ENCODE data around the gene MAPT.

Gene MAPT

DNA sequence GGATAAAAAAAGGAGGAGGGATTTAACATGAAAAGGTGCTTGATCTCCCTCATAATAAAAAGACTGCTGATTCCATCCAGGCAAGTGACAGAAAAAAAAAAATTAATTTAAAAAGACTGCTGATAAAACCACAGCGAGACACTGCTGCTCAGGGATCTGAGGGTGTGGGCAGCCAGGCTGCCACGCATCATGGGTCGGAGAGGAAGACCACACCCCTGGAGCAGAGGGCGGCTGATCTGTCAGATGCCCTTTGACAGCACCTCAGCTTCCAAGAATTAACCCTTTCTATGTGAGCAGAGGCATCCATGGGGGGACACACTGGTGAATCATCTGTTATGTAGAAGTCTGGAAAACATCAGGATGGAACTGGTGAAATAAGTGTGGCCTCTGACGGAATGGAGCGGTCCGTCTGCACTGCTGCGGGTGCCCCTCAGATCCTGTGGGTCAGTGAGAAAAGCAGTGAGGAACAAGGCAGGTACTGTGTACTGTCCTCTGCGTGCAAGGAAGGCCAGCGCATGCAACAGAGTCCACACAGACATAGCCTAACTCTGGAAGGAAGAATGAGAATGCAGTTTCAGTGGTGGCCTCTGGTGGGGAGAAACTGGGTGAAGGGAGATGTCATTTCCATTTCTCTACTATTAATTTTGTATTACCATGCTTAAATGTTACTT, 19.8 kb downstream of the MAPT start:
- TF ChIP-seq CTCF (conservative IDR thresholded peaks at IDR 0.05; ENCODE audit: low read depth, low read length), result no peak
- DNase-seq (ENCODE audit: low read depth), result no peak

GRCh38 chr17:45915263-45915662, 20.9 kb downstream of the MAPT start:
- no peak for TF ChIP-seq CTCF (conservative IDR thresholded peaks at IDR 0.05; ENCODE audit: low read depth, low read length)
- DNase-seq (ENCODE audit: low read depth), result no peak
- no peak overlapping the region for H3K4me3 ChIP-seq (ENCODE audit: low read depth, low read length)

More for the DNA sequence above, 19.8 kb downstream of the MAPT start:
- no peak overlapping the region for H3K4me3 ChIP-seq (ENCODE audit: low read depth, low read length)

DNA sequence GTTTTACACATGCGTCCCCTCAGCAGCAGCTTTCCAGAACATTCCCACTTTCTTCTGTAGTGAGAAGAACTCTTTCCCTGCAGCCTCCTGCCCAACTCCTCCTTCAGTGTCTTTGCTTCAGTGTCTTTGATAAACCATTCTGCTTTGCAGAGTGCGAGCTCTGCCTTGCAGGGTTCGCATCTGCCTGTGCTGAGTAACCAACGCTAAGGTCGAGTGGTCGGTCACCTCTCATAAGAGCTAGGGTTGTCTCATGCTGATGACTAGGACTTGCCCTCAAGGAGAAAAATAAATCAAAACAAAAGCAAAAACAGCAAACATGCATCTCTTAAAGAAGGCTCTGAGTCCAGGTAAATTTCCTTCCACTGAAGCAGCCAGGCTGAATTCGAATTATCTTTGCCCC, 22.7 kb downstream of the MAPT start:
- TF ChIP-seq CTCF (conservative IDR thresholded peaks at IDR 0.05; ENCODE audit: low read depth, low read length), result no peak
- H3K4me3 ChIP-seq (ENCODE audit: low read depth, low read length), result no peak overlapping the region
- no peak for DNase-seq (ENCODE audit: low read depth)

- no peak overlapping the region for H3K4me3 ChIP-seq (ENCODE audit: low read depth, low read length)
- TF ChIP-seq CTCF (conservative IDR thresholded peaks at IDR 0.05; ENCODE audit: low read depth, low read length), result no peak
- no peak for DNase-seq (ENCODE audit: low read depth)
Observed at GRCh38 chr17:45918241-45918745, 23.9 kb downstream of the MAPT start.

DNA sequence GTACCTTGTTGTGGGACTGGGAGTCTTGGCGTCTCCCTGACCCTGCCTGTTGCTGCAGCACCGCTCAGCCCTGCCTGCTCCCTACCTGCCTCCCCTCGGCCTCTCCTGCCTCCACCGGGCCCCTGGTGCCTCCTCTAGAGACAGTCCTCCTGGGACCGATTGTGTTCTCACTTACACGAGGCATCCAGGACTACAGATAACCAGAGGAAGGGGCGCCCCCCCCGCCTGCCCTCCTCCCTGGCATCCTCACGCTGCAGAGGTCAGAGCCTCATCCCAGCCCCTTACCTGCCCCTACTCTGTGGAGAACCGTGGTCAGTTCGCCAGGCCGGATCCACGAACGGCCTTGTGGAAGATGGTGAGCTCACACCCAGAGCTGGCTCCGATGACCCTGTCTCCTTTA, 24.8 kb downstream of the MAPT start:
- no peak for DNase-seq (ENCODE audit: low read depth)
- no peak for TF ChIP-seq CTCF (conservative IDR thresholded peaks at IDR 0.05; ENCODE audit: low read depth, low read length)
- no peak overlapping the region for H3K4me3 ChIP-seq (ENCODE audit: low read depth, low read length)

DNA sequence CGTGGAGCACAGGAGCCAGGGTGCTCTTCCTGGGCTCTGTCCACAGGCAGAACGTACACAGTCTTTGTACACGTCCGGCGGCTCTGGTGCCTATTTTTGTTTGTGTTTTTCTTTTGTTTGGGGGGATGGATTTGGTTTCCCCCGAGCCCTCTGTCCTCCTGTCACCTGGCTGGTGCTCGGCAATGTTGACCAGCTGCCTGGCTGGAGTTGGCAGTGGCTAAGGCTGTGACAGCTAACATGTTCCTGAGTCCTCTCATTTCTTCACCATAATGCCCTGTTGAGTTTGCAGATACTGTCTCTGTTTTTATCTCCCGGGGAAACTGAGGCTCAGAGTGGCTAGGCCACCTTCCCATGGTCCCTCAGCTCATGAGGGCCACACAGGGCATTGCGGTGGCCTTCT, 25.7 kb downstream of the MAPT start:
- DNase-seq (ENCODE audit: low read depth), result no peak
- no peak for TF ChIP-seq CTCF (conservative IDR thresholded peaks at IDR 0.05; ENCODE audit: low read depth, low read length)
- no peak overlapping the region for H3K4me3 ChIP-seq (ENCODE audit: low read depth, low read length)
